Right lobe of liver (tissue), 4 donors: ENCODE measurements around the gene CHMP5.

Experiments
- CTCF ChIP-seq, 4 donors: fragments of 200-600 bp in 3 of 4; fragments of 450-650 bp in 1 of 4; IDR thresholded peaks; one replicate each; pipeline versions ENCODE4 v1.5.1 to v1.8.0; 2016 to 2022; ENCODE audit warnings: antibody characterized with exemption in 4 of 4, mild to moderate bottlenecking in 2 of 4
- POLR2A ChIP-seq: fragments of 450-650 bp; IDR thresholded peaks from one replicate; pipeline ENCODE4 v1.6.1; 2017; ENCODE audit warnings: antibody characterized with exemption, mild to moderate bottlenecking
- donor health status: DM: no; HTN: no; CAD: no.
- donor health status: DM: no; HTN: no; CAD: no.
- donor health status: DM: no; HTN: yes; CAD: no.

GRCh38 chr9:33277484-33277883 is 12.6 kb downstream of the CHMP5 start:
- TF ChIP-seq CTCF (IDR thresholded peaks at IDR 0.05) (no peak), POLR2A (no peak)
